ENCODE data around the gene IGFBP6. TPM values are rescaled to one million over a fixed set of nuclear protein-coding genes. Genes with fewer than 3 reads are reported as not detected.
A peak's percentile ranks its signal among the peaks of the same experiment; 100 is the strongest.

IGFBP6 gene
- total RNA-seq, 3 donors from 2014 or later (not counting 1 experiment from before 2014, with no cell fraction given), result 0.61 TPM; not detected in 2

GRCh38 chr12:53103860-53104305 lies 6.4 kb downstream of the IGFBP6 start:
- Histone ChIP-seq H3K27ac (ENCODE audit: low read length) (peak overlapping the region; percentile 46), H3K36me3 (ENCODE audit: control insufficient read depth, insufficient read depth, low read length) (no peaks in the 10 kb centered on the region), H3K27me3 (ENCODE audit: control insufficient read depth, insufficient read depth, low read length) (no peaks in the 10 kb centered on the region), H3K4me3 (ENCODE audit: low read length) (no peak overlapping the region), H3K4me1 (ENCODE audit: control insufficient read depth, insufficient read depth, low read length) (peaks cover 33% of the 10 kb centered on the region), H3K9me3 (ENCODE audit: control insufficient read depth, insufficient read depth, low read length) (no peaks in the 10 kb centered on the region)
- Mint-ChIP-seq H3K9me3 (no peaks in the 10 kb centered on the region), H3K36me3 (no peaks in the 10 kb centered on the region), H3K27me3 (ENCODE audit: low read depth in 2 of 2) (no peaks in the 10 kb centered on the region), H3K27ac (no peak overlapping the region), H3K4me3 (no peak overlapping the region), H3K4me1 (peaks cover 17 to 22% of the 10 kb centered on the region in 2 donors)
- WGBS (ENCODE audit: insufficient coverage), result 3% methylated on average over 3 of the region's 3 CpGs
- DNase-seq (peak in 1 of 2 donors; percentile 46), ATAC-seq (peak in 2 of 3 donors; percentile 11 to 37)
- TF ChIP-seq, protein P1, sequence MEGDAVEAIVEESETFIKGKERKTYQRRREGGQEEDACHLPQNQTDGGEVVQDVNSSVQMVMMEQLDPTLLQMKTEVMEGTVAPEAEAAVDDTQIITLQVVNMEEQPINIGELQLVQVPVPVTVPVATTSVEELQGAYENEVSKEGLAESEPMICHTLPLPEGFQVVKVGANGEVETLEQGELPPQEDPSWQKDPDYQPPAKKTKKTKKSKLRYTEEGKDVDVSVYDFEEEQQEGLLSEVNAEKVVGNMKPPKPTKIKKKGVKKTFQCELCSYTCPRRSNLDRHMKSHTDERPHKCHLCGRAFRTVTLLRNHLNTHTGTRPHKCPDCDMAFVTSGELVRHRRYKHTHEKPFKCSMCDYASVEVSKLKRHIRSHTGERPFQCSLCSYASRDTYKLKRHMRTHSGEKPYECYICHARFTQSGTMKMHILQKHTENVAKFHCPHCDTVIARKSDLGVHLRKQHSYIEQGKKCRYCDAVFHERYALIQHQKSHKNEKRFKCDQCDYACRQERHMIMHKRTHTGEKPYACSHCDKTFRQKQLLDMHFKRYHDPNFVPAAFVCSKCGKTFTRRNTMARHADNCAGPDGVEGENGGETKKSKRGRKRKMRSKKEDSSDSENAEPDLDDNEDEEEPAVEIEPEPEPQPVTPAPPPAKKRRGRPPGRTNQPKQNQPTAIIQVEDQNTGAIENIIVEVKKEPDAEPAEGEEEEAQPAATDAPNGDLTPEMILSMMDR (IDR thresholded peaks at IDR 0.05), result no peak
- intact Hi-C loops (cut with micrococcal nuclease), result no loop called here

GRCh38 chr12:53105256-53105655 lies 7.8 kb downstream of the IGFBP6 start:
- no peak overlapping the region for H3K4me3 ChIP-seq (ENCODE audit: low read length)
- intact Hi-C loops (cut with micrococcal nuclease), result no loop called here
- Mint-ChIP-seq H3K4me1 (peaks cover 11 to 14% of the 10 kb centered on the region in 2 donors), H3K9me3 (no peaks in the 10 kb centered on the region), H3K4me3 (no peak overlapping the region), H3K36me3 (no peaks in the 10 kb centered on the region), H3K27me3 (ENCODE audit: low read depth in 2 of 2) (no peaks in the 10 kb centered on the region), H3K27ac (no peak overlapping the region)
- no peak overlapping the region for H3K27ac ChIP-seq (ENCODE audit: low read length)
- no peaks in the 10 kb centered on the region for H3K36me3 ChIP-seq (ENCODE audit: control insufficient read depth, insufficient read depth, low read length)
- TF ChIP-seq, protein P1 (IDR thresholded peaks at IDR 0.05), result no peak
- peaks cover 27% of the 10 kb centered on the region for H3K4me1 ChIP-seq (ENCODE audit: control insufficient read depth, insufficient read depth, low read length)
- H3K9me3 ChIP-seq (ENCODE audit: control insufficient read depth, insufficient read depth, low read length), result no peaks in the 10 kb centered on the region
- H3K27me3 ChIP-seq (ENCODE audit: control insufficient read depth, insufficient read depth, low read length), result no peaks in the 10 kb centered on the region
- DNase-seq (no peak), ATAC-seq (no peak)
- WGBS (ENCODE audit: insufficient coverage), result 99% methylated on average over 8 of the region's 8 CpGs

DNA sequence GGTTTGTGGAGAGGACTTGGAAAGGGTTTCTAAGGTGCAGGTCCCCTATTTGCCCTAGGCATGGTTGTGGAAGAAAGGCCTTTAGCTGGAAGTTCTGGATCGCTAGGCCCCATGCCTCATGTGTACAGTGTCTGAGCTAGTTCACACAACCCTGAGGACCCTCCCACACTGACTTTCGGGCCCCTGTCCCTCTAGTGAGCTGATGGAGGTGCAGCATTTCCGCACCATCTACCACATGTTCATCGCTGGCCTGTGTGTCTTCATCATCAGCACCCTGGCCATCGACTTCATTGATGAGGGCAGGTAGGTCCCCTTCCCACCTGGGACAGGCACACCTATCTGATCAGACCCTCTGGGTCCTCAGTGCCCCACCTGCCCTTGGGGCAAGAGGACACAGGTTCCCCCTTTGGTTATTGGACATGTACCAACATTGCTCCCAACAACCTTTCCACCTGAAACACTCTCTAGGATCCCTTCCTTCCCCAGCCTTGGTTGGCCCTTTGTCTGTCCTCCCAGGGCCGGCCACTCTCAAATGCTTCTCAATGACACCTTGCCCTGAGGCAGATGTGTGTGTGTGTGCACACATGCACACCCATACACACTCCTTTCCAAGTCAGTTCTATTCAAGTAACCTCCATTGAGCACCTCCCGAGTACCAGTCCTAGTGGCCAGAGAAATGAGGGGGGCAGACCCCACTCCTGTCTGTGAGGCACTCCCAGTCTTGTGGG lies 8.4 kb downstream of the IGFBP6 start:
- no peak overlapping the region for H3K4me3 Mint-ChIP-seq
- H3K36me3 Mint-ChIP-seq, result no peaks in the 10 kb centered on the region
- H3K27ac Mint-ChIP-seq, result no peak overlapping the region
- intact Hi-C loops (cut with micrococcal nuclease), result no loop called here
- no peak overlapping the region for H3K4me3 ChIP-seq (ENCODE audit: low read length)
- no peaks in the 10 kb centered on the region for H3K27me3 ChIP-seq (ENCODE audit: control insufficient read depth, insufficient read depth, low read length)
- peaks cover 11 to 14% of the 10 kb centered on the region in 2 donors for H3K4me1 Mint-ChIP-seq
- no peaks in the 10 kb centered on the region for H3K27me3 Mint-ChIP-seq (ENCODE audit: low read depth in 2 of 2)
- TF ChIP-seq, protein P1 (IDR thresholded peaks at IDR 0.05), result no peak
- peaks cover 27% of the 10 kb centered on the region for H3K4me1 ChIP-seq (ENCODE audit: control insufficient read depth, insufficient read depth, low read length)
- H3K9me3 Mint-ChIP-seq, result no peaks in the 10 kb centered on the region
- DNase-seq (no peak), ATAC-seq (no peak)
- no peaks in the 10 kb centered on the region for H3K9me3 ChIP-seq (ENCODE audit: control insufficient read depth, insufficient read depth, low read length)
- 78% methylated on average over 7 of the region's 7 CpGs for WGBS (ENCODE audit: insufficient coverage)
- no peak overlapping the region for H3K27ac ChIP-seq (ENCODE audit: low read length)
- H3K36me3 ChIP-seq (ENCODE audit: control insufficient read depth, insufficient read depth, low read length), result no peaks in the 10 kb centered on the region
